GM19193 (cell line): ENCODE measurements around the gene CABCOCO1.

Experiments used
- POLR2A ChIP-seq: IDR thresholded peaks from 4 replicates; pipeline ENCODE4 v1.6.1; 2011; ENCODE audit not compliant: insufficient read depth, insufficient read length; ENCODE audit errors: extremely low read depth

CABCOCO1 gene

DNA sequence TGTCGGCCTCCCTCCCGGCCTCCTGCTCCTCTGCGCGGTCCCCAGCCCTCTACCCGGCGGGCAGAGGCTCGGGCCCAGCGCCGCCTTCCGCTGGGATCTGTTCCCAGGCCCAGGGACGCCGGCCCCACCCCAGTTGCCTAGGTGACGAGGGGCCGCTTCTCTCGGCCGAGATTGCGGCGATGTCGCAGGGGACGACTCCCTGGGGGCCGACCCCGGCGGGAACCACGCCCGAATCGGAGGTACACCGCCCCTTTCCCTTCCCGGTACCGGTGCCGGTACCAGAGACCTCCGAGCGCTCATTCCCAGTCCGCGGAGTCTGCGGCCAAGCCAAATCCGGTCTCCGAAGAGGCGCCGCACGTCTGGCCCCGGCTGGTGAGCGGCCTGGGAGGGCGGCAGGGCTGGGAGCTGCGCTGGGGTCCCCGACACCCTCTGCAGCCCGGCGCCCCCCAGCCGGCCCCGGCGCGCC, at the start of gene CABCOCO1:
TSS of gene CABCOCO1 (plus strand) at position 136 of the 466 bp plus-strand sequence. CDS start at position 180, 44 bp downstream.
- TF ChIP-seq POLR2A = no peak

DNA sequence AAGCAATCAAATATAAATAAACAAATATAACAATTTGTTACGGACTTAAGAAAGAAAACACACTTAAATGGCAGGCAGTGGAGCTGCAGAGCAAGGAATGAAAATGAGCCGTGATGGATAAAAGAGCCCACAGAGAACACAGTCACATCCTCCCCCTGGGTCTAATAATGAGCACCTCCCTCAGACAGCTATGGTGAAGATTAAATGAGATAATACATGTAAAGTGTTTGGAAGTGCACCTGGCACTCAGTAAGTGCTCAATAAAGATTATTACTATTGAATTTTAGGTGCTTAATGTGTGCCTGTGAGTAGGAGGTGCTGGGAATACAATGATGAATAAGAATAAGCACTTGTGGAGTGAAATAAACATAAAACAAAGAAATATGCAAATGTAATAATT, 49.1 kb upstream of the CABCOCO1 start:
- TF ChIP-seq POLR2A = no peak

DNA sequence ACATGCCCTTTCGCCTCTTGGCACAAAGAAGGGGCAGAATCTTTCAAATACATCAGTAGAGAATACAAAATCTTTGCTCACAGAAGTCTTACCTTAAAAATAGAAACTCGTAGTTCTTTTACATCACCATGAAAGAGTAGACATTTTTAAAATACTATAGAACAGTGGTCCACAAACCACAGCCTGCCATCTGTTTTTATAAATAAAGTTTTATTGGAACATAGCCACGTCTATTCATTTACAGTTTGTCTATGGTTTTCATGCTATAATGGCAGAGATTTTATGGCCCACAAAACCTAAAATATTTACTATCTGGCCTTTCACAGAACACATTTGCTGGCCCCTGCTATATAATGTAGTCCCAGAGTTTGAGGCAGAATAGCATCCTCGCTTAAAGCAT, 46.1 kb upstream of the CABCOCO1 start:
- no peak for TF ChIP-seq POLR2A

DNA sequence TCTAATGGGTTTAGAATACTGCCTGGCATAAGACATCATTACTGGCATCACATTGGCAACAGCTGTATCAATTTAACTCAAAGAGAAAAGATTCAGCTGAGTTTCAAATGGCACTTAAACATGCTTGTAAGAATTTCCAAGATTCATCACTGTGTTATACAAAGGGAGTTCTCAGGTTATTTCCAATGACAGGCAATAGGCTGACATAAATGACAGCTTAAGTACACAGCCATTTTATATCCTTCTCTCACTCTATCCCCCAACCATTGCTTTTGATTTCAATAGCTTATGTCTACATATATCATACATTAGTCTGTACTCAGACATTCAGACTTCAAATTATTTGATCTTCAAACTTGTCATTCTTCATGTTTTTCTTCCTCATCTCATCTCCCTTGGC, 45.5 kb upstream of the CABCOCO1 start:
- TF ChIP-seq POLR2A = no peak

DNA sequence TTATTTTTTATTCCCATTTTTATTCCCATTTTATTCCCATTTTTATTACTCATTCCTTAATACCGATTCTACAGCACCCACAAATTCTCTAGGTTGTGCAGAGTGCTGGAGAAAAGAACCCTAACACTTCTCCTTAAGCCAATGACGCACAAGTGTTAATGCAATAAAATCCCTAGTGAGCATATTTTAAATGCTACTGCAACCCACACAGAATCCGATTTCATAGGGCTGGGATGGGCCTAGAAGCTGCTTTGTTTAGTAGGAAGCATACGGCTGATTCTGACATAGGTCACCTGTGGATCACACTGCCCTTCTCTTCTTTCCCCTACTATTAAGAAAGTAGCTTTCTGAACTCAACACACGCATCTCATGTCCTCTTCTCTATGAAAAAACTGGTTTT, 45.1 kb upstream of the CABCOCO1 start:
- TF ChIP-seq POLR2A = no peak

DNA sequence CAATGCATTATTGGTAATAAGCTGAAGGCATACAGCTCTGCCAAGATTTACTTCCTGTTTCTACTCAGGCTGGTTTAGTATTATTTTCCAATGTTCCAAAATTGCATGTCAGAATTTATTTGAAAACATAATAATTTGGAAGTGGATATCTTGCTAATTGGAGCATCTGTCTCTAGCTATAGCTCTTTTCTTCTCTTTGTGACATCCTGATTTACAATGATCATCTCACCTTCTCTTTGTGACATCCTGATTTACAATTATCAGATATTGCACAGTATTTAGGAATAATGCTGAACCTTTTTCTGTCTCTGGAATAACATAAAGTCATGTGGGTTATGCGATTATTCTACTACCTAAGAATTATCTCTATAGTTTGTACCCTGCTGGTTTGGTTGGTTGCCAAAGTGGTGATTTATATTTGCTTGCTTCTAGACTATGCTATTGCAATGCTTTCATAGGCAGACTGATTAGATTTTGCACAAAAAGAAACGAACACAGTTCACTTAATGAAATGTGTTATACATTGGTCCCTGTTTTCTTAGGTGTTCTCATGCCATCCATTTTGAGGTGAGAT, 44.3 kb upstream of the CABCOCO1 start:
- TF ChIP-seq POLR2A = no peak

DNA sequence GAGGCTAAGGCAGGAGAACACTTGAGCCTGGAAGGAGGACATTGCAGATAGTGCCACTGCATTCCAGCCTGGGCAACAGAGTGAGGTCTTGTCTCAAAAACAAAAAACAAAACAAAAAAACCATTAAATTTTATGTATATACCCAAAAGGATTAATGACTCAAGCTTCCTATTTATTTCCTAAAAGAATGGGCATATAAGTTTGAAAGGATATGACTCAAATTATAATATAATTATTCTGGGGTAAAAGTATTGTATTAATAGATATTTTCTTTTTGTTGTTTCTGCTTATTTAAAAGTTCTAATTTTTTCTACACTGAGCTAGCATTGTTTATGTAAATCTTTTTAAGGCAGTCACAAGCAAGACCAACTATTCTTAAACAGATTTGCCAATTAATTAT, 42.2 kb upstream of the CABCOCO1 start:
- TF ChIP-seq POLR2A = no peak

DNA sequence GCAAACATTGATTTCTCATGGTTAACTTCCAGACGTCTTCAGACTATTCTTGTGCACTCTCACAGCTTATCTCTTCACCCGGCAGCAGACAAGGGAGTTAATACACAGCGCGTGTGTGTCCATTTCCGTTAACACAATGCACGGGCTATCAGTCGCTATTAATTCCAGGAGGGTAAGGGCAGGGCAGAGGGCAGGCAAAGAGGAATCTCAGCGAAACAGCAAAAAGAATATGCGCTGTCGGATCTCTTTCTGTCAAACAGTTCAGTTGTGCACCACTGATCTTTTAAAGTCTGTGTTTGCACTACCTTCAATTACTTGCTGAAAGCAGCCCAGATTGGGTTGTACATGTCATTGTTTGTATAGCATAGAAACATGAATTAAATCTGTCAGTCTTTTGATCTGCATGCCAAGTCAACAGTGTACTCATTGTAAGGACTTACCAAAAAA, 41.1 kb upstream of the CABCOCO1 start:
- no peak for TF ChIP-seq POLR2A

DNA sequence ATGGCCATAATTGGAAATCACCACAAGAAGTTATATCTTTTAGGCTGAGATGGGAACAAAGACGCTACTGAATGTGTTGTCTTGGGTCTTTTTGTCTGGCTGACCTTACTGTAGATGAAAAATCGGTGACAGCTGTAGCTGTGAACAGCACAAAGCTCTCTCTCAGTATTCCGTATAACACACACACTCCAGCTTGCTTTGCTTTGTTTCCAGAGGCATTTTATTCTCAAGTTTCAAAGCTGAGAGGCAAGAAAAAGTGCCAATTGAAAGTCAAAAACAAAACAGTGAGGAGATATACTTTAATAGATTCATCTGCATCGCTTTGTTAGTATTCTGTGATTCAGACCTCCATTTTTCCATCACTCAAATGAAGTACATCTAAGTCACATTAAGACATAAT, 39.6 kb upstream of the CABCOCO1 start:
- no peak for TF ChIP-seq POLR2A

- no peak for TF ChIP-seq POLR2A
Observed at GRCh38 chr10:61626209-61626608, 36.5 kb upstream of the CABCOCO1 start.

DNA sequence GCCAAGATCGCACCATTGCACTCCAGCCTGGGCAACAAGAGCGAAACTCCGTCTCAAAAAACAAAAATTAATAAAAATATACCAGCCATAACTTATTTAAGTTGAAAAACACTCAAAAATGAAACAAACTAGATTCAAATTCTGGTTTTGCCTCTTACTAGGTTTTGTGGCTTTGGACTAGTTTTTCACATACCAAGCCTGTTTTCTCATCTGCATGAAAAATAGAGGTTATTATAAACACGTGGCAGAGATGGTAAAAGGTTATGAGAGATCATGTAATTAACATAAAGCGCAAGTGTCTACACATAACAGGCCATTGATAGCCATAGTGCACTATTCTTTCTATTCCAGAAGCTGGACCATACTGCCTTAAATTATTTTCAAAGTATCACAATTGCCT, 35.5 kb upstream of the CABCOCO1 start:
- no peak for TF ChIP-seq POLR2A

GRCh38 chr10:61628151-61628874, 34.4 kb upstream of the CABCOCO1 start:
- TF ChIP-seq POLR2A = no peak

- no peak for TF ChIP-seq POLR2A
Observed at GRCh38 chr10:61628875-61629513, 33.7 kb upstream of the CABCOCO1 start.

DNA sequence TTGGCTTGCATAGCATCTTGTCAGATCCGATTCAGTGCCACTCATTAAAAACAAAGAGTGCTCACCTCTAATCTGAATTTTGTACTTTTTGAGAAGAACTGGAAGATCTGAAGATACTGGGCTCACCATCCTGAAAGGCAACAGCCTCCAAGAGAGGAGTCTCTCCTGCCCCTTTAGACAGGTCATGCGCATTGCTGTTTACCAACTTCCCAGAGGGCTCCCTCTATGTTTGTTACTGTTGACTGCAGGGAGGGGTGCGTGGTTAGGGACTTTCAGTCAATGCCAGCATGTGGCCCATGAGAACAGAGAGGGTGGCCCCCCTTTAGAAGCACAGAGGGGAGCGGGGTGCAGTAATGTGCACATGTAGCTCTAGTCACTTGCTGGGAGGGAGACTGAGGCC, 33.2 kb upstream of the CABCOCO1 start:
- TF ChIP-seq POLR2A = no peak

DNA sequence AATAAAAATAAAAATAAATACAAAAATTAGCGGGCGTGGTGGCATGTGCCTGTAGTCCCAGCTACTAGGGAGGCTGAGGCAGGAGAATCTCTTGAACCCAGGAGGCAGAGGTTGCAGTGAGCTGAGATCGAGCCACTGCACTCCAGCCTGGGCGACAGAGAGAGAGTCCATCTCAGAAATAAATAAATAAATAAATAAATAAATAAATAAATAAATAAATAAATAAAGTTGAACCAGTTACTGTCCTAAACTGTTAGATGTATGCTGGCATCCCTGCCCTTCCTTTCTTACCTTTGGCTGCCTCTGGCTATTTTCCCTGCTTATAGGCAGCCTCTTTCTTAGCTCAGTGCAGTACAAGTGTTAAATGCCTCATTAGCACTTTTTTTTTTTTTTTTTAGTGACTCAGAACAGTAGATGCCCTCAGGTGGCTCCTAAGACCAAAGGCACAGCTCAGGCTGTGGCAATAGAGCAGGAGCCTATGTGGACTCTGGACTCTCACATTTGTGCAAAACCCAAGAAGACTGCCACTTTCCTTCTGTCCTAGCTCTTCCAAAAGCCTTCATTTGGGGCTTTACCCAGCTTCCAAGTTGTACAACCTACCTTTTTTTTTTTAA, 30.6 kb upstream of the CABCOCO1 start:
- no peak for TF ChIP-seq POLR2A
